Activated T-cell treated with anti-CD3 and anti-CD28 coated beads, Interleukin-2, amount 50 U/mL, for 72 hours (primary cell): ENCODE data around the gene AGPAT2. TPM values are rescaled to one million over a fixed set of nuclear protein-coding genes. Genes with fewer than 3 reads are reported as not detected.
A peak's percentile ranks its signal among the peaks of the same experiment; 100 is the strongest.
"Not testable (repeated sequence)": the region's sequence is repeated elsewhere in the genome, so short reads cannot be mapped to it uniquely, and the experiment has no call there.

ENCODE experiments used
- ATAC-seq, 2 donors: fragments of 150-1000 bp; cut with Tn5 transposase; replicated peaks in 1 of 2; 2 replicates each; pipeline ENCODE4 v1.10.0; 2021; ENCODE audit warnings: moderate library complexity in 2 of 2, mild to moderate bottlenecking in 1 of 2
- DNase-seq, 2 donors: peaks; one replicate each; pipeline ENCODE4 v3.0.0; 2021 to 2022; ENCODE audit warnings: mixed read lengths in 1 of 2
- H3K27ac Mint-ChIP-seq: one replicate; pipeline ENCODE4 v1.8.0; 2022; ENCODE audit warnings: mild to moderate bottlenecking, moderate library complexity, mixed read lengths
- H3K27me3 Mint-ChIP-seq: one replicate; pipeline ENCODE4 v1.8.0; 2022; ENCODE audit warnings: low read depth, mixed read lengths
- H3K36me3 Mint-ChIP-seq, 2 donors: one replicate each; pipeline ENCODE4 v1.8.0; 2022; ENCODE audit warnings: mixed read lengths in 2 of 2, mild to moderate bottlenecking in 1 of 2; ENCODE audit not compliant: insufficient read depth in 2 of 2
- H3K4me1 Mint-ChIP-seq: one replicate; pipeline ENCODE4 v1.8.0; 2022; ENCODE audit warnings: low read depth, mixed read lengths
- H3K4me3 Mint-ChIP-seq, 2 donors: one replicate each; pipeline ENCODE4 v1.8.0; 2022; ENCODE audit warnings: mild to moderate bottlenecking in 2 of 2, mixed read lengths in 2 of 2, moderate library complexity in 2 of 2
- H3K9me3 Mint-ChIP-seq, 2 donors: one replicate each; pipeline ENCODE4 v1.8.0; 2022; ENCODE audit warnings: mixed read lengths in 2 of 2
- total RNA-seq, 2 donors: library from RNA; stranded (reverse); gene quantifications; one replicate each; pipeline ENCODE4 v1.2.3, GENCODE V29; 2022

The AGPAT2 gene
- total RNA-seq, 2 donors from 2014 or later: 18.3 to 19.2 TPM

DNA sequence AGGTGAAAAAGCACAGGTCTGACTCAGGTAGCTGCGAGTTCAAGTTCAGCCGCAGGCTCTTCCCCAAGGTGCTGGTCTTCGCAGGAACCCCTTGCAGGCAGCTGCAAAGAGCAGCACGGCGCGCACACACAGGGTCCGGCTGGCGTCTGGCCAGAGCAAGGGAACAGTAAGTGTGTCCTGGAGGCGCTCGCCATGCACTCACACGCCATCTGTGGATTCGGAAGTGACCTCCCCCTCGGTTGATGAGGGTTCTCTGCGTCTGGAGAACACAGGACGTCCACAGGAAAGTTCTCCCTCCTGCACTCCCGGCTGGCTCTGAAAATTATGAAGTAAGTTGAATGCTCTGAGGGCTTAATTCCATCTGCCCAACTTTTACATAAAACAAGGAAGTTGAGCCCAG, 38.5 kb downstream of the AGPAT2 start:
- no peaks in the 10 kb centered on the region for H3K9me3 Mint-ChIP-seq
- H3K4me3 Mint-ChIP-seq: no peak overlapping the region
- no peak for ATAC-seq
- no peak for DNase-seq
- H3K27ac Mint-ChIP-seq: no peak overlapping the region
- H3K27me3 Mint-ChIP-seq: peaks cover 15% of the 10 kb centered on the region
- no peaks in the 10 kb centered on the region for H3K36me3 Mint-ChIP-seq
- H3K4me1 Mint-ChIP-seq: no peaks in the 10 kb centered on the region

DNA sequence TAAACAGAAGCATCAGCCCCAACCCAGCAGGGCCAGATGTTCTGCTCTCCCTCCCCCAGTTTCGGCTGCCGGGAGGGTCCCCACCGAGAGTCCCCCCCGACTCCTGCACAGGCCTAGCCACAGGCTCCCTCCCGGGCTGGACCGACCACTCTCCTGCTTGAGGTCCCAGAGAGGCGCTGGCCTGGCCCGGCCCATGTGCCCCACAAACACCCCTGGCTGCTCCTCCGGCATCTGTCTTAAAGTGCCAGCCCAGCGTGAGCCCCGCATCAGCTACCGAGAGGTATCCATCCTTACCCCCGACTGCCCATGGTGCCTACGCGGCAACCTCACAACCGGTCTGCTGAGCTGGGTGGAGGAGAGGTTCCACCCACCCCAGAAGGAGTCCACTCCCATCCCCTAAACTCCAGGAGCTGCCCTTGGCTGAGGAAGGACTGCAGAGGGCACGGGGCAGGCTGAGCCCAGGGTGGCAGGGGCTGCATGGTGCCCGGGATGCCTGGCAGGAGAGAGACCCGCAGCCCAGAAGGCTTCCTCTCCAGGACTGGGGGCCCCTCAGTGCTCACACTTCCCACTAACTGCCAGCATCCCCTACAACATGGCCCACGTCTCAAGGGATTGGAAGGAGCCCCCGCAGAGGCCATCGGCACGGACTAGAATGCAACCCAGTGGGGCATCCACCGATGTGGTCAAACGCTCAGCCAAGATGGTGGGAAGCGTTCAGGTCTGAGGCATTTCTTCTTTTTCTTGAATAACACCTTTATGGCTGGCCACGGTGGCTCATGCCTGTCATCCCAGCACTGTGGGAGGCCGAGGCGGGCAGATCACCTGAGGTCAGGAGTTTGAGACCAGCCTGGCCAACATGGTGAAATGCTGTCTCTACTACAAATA, 40.2 kb downstream of the AGPAT2 start:
- no peak for ATAC-seq
- H3K4me3 Mint-ChIP-seq: no peak overlapping the region
- peaks cover 21% of the 10 kb centered on the region for H3K27me3 Mint-ChIP-seq
- no peak overlapping the region for H3K27ac Mint-ChIP-seq
- no peak for DNase-seq
- no peaks in the 10 kb centered on the region for H3K36me3 Mint-ChIP-seq
- no peaks in the 10 kb centered on the region for H3K4me1 Mint-ChIP-seq
- H3K9me3 Mint-ChIP-seq: no peaks in the 10 kb centered on the region

DNA sequence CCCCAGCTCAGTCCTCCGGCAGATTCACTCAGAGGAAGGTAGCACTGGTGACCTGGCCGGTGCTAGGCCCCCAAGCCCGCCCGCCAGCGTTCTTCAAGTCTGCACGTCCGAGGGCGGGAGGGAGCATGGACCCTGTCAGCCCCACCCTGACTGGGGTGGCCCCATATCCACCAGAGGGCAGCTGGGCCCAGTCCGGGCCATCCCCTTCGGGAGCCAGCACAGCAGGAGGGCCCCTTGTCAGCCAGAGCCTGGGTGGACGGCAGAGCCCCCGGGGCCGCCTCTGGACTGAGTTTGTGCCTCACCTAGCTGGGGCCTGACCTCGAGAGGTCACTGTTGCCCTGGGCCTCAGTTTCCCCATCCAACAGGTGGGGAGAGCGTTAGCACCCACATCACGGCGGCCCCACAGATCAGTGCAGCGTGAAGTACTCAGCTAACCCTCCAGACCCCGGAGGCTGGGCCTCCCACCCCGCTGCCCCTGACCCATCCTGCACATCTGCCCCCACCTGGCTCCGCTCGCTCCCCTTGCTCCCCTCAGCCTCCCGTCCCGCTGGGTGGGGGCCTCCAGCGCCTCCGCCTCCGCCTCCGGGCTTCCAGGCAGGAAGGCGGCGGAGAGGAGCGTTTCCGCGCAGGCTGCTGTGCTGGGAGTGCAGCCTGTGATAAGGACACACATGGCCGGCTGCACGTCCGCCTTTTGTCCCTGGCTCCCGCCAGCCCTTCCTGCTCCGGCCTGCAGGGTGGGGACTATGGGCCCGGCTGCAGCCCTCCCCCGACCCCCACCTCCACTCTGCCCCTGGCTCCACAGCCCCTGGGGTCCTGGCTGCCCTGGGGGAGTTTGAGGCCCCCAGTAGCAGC, 41.1 kb downstream of the AGPAT2 start:
- no peaks in the 10 kb centered on the region for H3K4me1 Mint-ChIP-seq
- H3K9me3 Mint-ChIP-seq: no peaks in the 10 kb centered on the region
- DNase-seq: no peak
- H3K27ac Mint-ChIP-seq: no peak overlapping the region
- H3K27me3 Mint-ChIP-seq: peaks cover 21% of the 10 kb centered on the region
- ATAC-seq: no peak
- no peaks in the 10 kb centered on the region for H3K36me3 Mint-ChIP-seq
- no peak overlapping the region for H3K4me3 Mint-ChIP-seq

DNA sequence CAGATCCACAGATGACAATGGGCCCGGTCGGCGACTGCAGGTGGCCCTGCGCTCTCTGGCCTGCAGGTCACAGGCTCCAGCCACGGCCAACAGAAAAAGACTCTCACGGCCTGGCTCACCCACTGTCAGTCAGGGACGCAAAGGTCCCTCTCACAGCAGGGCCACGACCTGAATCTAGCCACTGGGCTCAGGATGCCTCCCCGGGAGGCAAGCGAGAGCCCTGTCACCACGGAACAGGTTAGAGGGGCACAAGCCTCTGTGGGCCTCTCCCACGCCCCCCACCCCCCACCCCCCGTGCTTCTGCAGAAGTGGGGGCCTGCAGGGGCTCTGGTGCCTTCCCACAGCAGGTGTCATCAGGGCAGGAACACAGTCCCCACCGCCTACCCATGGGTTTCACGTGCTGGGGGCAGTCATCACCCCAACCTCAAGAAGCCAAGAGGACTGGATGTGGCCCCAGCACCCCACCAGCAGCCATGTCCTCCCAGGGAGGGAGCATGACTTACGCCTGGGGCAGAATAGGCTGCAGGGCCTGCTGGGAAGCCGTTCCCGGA, 41.8 kb downstream of the AGPAT2 start:
- Mint-ChIP-seq H3K4me3 (no peak overlapping the region), H3K36me3 (no peaks in the 10 kb centered on the region), H3K9me3 (no peaks in the 10 kb centered on the region), H3K27ac (no peak overlapping the region), H3K4me1 (no peaks in the 10 kb centered on the region), H3K27me3 (peaks cover 21% of the 10 kb centered on the region)
- ATAC-seq (no peak), DNase-seq (no peak)

DNA sequence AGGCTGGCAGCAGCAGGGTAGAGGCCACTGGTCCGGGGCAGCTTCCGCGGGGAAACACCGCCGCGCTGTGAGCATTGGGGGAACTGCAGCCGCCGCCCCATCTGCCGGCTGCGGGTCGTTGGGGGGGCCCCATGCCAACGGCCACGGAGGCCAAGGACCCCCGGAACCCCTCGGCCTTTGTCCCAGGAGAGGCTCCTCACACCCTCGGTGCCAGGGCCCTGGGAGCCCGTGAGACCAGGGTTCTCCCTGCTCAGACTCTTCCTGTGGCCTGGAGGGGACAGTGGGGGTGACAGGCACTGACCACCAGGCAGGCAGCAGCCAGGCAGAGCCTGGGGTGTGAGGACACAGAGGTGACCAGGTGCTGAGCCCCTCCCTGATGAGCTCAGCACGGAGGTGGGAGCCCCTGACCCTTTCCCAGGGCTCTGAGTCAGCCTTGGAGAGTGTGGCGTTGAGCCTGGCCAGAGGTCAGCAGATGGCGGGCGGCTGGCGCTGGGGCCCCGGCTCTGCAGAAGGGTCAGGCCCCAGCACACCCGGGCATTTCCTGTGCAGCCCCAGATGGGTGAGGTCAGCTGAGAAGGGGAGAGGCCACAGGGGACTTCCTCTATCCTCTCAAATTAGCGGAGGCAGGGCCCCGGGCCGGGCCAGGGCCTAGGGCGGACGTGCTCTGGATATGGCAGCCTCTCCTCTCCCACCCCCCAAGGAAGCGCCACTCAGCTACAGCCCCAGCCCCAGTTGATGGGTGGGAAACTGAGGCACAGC, 42.5 kb downstream of the AGPAT2 start:
- no peak overlapping the region for H3K4me3 Mint-ChIP-seq
- ATAC-seq (peak; percentile 96 to 99), DNase-seq (peak; percentile 78 to 82)
- no peaks in the 10 kb centered on the region for H3K9me3 Mint-ChIP-seq
- H3K27ac Mint-ChIP-seq: no peak overlapping the region
- H3K4me1 Mint-ChIP-seq: no peaks in the 10 kb centered on the region
- H3K27me3 Mint-ChIP-seq: peaks cover 21% of the 10 kb centered on the region
- no peaks in the 10 kb centered on the region for H3K36me3 Mint-ChIP-seq

DNA sequence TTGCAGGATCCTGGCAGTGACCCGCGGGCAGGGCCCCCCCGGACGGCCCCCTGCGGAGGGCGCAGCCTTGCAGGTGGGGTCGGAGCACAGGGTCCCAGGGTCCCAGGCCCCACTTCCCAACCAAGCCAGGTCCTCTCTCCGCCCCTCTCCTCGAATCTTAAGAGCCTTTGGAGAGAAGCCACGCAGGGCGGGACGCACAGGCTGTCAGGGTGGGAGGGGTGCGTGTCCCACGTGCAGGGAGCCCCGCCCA, 43.0 kb downstream of the AGPAT2 start:
- no peaks in the 10 kb centered on the region for H3K4me1 Mint-ChIP-seq
- ATAC-seq: no peak

DNA sequence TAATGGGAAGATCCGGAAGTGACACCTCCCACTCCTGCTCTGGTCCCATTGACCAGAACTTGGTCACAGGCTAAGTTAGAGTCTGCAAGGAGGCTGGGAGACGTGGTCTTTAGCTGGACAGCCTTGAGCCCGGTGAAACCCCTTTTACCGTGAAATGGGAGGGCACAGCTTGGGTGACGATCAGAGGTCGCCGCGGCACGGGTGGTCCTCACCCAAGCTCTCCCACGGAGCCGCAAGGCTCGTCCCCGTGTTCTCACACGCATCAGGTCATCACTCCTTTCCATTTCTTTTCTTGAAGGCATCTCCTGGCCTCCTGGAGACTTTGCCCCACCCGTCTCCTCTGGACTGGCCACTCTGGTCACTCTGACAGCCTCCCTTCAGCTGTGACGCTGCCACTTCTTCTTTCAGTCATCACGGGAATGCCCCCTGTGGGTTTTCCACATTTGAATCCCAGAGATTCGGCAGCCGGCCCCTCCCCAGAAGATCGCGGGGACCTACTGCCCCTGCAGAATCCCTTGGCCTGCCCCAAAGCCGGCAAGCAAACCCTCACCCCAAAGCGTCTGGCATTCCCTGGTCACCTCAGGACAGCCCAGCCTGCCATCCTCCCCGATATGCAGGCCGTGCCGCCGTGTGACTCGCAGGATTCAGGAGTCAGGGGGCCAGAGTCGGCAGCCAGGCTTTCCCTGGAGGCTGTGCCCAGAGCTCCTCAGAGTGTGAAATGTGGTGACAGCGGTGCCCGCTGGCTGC, 43.5 kb downstream of the AGPAT2 start:
- ATAC-seq: no peak

More for the DNA sequence above, 43.0 kb downstream of the AGPAT2 start:
- no peak for DNase-seq
- no peaks in the 10 kb centered on the region for H3K36me3 Mint-ChIP-seq
- H3K4me3 Mint-ChIP-seq: peak overlapping the region in 1 of 2 donors; percentile 12
- no peak overlapping the region for H3K27ac Mint-ChIP-seq
- H3K27me3 Mint-ChIP-seq: peaks cover 21% of the 10 kb centered on the region
- no peaks in the 10 kb centered on the region for H3K9me3 Mint-ChIP-seq

DNA sequence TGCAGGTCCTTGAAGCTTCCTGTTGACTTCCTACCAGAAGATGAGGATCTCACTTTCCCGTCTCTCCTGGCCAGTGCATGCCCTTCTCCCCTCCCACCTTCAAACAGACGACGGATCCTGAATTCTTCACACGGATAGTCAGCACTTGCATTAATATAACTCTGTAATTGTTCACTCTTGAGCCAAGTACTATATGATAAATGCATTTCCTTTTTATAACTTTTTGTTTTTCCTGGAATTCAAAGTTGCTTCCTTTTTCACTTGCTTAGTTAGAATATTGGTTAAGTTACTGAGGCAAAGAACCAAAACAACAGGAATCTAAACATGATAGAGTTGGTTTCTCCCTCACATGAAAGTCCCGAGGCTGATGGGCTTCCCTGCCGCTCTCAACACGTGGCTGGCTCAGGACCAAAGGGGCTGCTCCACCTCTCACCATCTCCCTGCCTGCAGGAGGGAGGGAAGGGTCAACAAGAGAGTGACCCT, 44.8 kb downstream of the AGPAT2 start:
- Mint-ChIP-seq H3K9me3 (no peaks in the 10 kb centered on the region), H3K36me3 (no peaks in the 10 kb centered on the region), H3K4me3 (no peak overlapping the region), H3K27me3 (peaks cover 17% of the 10 kb centered on the region), H3K4me1 (no peaks in the 10 kb centered on the region), H3K27ac (no peak overlapping the region)
- DNase-seq (no peak), ATAC-seq (no peak)

More for the DNA sequence above, 43.5 kb downstream of the AGPAT2 start:
- peak overlapping the region in 1 of 2 donors; percentile 12 for H3K4me3 Mint-ChIP-seq
- DNase-seq: no peak
- H3K27me3 Mint-ChIP-seq: peaks cover 19% of the 10 kb centered on the region
- H3K36me3 Mint-ChIP-seq: no peaks in the 10 kb centered on the region
- no peak overlapping the region for H3K27ac Mint-ChIP-seq
- no peaks in the 10 kb centered on the region for H3K9me3 Mint-ChIP-seq
- H3K4me1 Mint-ChIP-seq: no peaks in the 10 kb centered on the region

DNA sequence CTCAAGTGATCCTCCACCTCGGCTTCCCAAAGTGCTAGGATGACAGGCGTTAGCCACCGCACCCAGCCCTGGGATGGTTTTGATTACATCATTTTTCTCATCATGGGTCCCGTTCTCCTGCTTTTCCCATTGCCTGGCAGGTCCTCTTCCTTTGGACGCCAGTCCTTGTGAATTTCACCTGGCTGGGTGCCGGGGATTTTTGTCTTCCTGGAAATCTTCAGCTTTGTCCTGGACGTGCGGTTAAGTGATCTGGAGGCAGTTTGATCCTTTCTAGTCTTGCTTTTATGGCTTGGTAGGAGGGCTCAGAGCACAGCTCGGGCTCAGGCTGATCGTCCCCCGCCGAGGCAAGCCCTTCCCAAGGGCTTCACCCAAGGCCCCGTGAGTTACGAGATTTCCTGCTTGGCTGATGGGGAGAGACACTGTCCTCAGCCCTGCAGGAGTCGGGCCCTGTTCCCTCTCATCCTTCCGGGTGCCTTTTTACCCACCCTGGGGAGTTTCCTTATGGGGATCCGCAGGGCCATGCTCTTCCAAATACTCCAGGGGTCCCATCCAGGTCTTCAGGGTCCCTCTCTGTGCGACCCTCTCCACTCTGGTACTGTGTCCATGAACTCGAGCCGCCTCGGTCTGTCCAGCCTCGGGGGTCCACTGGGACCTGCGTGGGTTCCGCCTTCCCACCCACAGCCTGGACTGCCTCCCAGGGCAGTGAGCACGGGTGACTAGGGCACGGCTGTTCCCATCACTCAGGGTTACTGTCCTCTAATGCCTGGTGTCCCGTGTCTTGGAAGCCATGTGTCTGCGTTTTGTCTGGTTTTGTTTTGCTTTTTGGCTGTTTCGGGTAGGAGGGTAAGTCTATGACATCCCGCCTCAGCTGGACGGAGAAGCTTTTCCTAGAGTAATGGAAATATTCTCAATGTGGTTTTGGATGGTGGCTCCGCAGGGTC, 46.8 kb downstream of the AGPAT2 start:
- no peak for DNase-seq
- Mint-ChIP-seq H3K36me3 (no peaks in the 10 kb centered on the region), H3K27ac (no peak overlapping the region), H3K4me3 (no peak overlapping the region), H3K4me1 (no peaks in the 10 kb centered on the region), H3K9me3 (no peaks in the 10 kb centered on the region), H3K27me3 (peaks cover 10% of the 10 kb centered on the region)
- no peak for ATAC-seq

DNA sequence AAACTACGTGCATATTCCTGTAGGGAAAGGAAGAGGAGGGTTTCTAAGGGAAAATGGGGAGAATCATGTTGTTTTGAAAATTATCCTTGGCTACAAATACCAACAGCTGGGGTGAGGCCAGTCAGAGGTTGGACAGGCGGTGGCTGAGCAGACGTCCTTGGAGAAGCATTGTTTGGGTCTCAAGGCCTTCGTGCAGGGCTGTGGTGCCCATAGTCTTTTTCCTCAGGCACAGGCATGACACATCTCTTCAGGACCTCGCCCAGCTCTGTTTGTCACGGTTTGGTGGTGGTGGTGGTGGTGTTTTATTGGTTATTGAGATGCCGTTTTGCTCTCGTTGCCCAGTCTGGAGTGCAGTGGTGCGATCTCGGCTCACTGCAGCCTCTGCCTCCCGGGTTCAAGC, 52.4 kb downstream of the AGPAT2 start:
- H3K4me1 Mint-ChIP-seq: no peaks in the 10 kb centered on the region
- H3K36me3 Mint-ChIP-seq: no peaks in the 10 kb centered on the region
- no peak for ATAC-seq
- H3K4me3 Mint-ChIP-seq: no peak overlapping the region
- no peak for DNase-seq
- H3K27ac Mint-ChIP-seq: no peak overlapping the region
- H3K9me3 Mint-ChIP-seq: no peaks in the 10 kb centered on the region
- H3K27me3 Mint-ChIP-seq: no peaks in the 10 kb centered on the region

DNA sequence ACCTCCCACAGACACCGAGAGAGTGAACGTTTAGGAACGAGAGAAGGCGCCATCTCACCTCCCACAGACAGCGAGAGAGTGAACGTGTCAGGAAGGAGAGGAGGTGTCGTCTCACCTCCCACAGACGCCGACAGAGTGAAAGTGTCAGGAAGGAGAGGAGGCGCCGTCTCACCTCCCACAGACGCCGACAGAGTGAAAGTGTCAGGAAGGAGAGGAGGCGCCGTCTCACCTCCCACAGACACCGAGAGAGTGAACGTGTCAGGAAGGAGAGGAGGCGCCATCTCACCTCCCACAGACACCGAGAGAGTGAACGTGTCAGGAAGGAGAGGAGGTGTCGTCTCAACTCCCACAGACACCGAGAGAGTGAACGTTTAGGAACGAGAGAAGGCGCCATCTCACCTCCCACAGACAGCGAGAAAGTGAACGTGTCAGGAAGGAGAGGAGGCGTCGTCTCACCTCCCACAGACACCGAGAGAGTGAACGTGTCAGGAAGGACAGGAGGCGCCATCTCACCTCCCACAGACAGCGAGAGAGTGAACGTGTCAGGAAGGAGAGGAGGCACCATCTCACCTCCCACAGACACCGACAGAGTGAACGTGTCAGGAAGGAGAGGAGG, 54.7 kb downstream of the AGPAT2 start:
- H3K27ac Mint-ChIP-seq, H3K4me1 Mint-ChIP-seq, H3K4me3 Mint-ChIP-seq, H3K27me3 Mint-ChIP-seq, H3K9me3 Mint-ChIP-seq, H3K36me3 Mint-ChIP-seq, DNase-seq, ATAC-seq: not testable (repeated sequence)
